GM21825 (cell line): Measurements from ENCODE around the gene TMEM14A.
A peak's percentile ranks its signal among the peaks of the same experiment; 100 is the strongest.
"Not testable (repeated sequence)": the region's sequence is repeated elsewhere in the genome, so short reads cannot be mapped to it uniquely, and the experiment has no call there.

Experiments used
- ATAC-seq: cut with Tn5 transposase; IDR thresholded peaks from one replicate; pipeline ENCODE4 v1.9.1; 2021; ENCODE audit warnings: mild to moderate bottlenecking, moderate library complexity; ENCODE audit not compliant: unreplicated experiment

TMEM14A gene

DNA sequence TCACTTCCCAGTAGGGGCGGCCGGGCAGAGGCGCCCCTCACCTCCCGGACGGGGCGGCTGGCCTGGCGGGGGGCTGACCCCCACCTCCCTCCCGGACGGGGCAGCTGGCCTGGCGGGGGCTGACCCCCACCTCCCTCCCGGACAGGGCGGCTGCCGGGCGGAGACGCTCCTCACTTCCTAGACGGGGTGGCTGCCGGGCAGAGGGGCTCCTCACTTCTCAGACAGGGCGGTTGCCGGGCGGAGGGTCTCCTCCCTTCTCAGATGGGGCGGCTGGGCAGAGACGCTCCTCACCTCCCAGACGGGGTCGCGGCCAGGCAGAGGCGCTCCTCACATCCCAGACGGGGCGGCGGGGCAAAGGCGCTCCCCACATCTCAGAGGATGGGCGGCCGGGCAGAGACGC lies 15.0 kb upstream of the TMEM14A start:
- not testable (repeated sequence) for ATAC-seq

DNA sequence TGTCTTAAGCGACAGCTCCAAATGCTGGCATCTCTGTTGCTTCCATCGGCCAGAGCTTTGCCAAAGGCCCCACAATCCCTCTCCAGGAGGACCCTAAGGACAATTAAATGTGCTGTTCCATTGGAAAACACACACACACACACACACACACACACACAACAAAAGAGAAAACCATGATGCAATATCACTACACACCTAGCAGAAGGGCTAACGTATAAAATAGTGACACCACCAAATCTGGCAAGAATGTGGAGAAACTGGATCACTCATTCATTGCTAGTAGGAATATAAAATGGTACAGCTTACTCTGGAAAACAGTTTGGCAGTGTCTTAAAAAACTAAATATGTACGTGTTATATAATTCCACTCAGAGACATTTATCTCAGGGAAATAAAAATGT lies 13.0 kb upstream of the TMEM14A start:
- no peak for ATAC-seq

DNA sequence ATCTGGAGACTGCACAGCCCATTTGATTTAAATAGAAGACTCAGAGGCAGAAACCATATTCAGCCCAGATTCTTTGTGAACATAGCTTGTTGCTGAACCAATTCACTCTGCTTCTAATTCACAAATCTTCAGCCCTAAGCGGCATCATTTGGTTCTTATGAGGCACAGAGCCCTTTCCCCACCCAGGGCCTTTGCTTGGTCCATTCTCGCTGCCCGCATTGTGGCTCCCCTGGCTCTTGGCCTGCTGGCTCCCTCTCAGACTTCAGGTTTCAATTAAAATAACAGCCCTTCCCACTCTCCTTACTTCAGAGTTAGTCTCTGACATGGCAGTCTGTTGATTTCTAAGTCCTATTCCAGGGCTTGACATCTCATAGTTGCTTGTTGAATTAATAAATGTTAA lies 9.4 kb upstream of the TMEM14A start:
- no peak for ATAC-seq

DNA sequence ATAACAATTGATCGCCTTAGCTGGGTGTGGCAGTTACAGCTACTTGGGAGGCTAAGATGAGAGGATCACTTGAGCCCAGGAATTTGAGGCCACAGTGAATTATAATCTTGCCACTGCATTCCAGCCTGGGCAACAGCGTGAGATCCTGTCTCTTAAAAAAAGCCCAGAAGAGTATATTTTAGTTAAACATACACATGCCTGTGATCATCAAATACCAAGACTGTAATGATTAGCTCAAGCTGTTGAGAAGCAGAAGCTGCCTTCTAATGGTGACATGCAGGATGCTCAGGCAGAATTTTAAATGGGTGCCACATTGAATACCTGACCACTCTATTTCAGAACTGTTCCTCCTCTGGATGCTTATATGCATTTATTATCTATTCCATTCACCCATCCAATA lies 8.9 kb upstream of the TMEM14A start:
- ATAC-seq = no peak

DNA sequence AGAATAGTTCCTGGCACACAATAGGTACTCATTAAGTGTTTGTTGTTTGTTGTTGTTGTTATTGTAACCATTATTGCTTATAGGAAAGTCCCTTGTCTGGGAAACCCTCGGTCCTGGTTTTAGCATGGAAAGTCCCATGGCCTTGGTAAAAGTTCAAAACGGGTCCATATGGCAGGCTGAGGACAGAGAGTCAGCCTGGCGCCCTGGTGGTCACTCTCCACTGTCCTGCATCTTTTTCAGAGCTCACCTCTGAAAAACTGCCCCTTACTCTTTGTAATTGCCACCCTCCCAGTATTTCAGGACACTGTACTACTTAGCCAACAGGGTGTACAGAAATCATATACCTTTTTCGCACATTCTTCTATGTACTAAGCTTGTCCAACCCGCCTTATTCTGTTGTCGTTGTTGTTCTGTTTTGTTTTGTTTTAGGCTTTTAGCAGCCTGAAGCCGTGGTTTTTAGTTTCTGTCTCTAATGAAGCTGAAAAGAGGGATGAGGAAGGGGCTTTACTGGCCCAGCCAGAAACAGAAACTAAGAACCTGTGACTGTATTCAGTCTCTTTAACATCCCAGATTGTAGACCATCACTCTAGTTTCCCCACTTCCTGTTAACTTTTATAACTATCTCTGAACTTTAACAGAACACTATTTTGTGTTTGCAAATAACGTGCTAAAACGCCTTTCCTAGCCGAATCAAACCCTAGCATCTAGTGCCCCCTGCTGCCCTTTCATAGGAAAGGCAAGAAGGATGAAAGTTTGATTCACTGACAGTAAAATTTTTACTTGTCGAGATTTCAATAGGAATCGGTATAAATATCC lies 7.6 kb upstream of the TMEM14A start:
- peak; percentile 37 for ATAC-seq

DNA sequence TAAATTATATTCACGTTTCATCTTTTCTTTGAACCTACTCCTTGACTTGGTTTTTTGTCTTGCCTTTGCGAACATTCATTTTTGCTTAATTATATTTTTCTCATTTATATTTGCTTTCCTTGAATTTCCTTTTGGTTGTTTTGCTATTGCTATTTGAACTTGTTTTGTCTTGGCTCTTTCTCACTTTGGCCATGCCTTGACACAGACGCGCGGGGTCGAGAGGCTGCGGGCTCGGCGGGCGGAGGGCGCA lies 7.1 kb upstream of the TMEM14A start:
- no peak for ATAC-seq

DNA sequence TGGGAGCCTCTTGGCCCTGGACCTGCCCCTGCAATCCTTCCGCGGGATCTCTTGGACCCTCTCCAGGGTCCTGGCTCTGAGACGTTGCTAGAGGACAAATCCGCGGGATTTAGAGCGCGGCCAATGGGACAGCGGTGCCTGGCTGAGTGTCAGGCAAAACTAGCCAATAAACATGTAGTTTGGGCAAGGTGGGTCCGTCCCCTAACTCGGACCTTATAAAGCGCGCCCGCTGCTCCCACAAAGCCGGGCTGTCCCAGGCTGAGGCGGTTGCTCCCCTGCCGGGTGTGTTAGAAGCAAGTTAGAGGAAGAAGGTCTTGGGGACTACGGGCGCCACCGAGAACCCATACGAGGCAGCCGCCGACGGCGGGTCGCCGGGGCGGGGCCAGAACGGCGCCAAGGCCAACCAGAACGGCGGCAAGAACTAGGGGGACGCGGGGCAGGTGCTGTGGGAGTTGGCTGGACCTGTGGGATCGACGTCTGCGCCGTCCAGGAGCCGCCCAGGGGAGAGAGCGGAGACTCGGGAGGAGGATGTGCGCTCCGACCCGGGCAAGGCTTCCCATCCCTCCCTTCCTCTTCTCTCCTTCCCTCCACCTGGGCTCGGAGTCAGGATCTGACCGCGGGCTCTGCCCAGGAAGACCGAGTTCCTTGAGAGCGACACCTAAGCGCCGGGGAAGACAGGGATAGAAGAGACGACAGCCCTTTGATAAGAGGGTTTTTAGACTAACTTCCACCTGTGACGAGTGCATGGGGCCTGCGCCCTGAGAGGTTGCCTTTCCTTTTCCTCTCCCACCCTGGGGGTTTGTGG lies 6.5 kb upstream of the TMEM14A start:
- peak; percentile 84 for ATAC-seq

DNA sequence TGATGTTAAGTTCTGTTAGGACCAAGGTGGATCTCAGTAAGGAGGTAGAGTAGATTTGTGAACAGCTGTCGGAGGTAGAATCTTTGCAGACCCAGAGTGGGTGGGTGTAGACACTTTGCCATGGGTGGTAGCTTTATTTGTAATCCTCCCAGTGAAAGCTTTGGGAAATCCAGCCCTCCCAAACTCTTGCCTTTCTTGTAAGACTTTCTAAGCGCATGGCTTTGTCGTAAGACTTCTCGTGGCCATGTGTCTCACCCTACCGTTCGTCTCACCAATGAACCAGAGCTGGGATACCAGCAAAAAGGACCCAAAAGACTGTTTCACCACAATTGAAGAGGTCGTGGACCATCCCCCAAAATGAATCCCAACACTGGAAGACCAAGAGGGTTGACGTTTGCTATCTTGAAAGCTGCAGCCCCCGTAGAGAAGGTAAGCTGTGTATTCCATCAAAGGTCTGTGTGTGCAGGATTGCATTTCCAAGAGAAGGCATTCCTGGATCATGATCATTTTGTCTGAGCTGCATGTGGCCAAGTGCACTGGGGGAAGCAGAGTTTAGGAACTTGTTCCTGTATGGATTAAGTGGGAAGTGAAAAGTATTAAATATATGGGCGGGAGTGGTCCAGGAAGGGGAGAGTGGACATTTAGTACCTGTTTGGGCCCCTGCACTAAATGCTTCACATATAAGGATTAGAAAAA lies 5.8 kb upstream of the TMEM14A start:
- no peak for ATAC-seq

DNA sequence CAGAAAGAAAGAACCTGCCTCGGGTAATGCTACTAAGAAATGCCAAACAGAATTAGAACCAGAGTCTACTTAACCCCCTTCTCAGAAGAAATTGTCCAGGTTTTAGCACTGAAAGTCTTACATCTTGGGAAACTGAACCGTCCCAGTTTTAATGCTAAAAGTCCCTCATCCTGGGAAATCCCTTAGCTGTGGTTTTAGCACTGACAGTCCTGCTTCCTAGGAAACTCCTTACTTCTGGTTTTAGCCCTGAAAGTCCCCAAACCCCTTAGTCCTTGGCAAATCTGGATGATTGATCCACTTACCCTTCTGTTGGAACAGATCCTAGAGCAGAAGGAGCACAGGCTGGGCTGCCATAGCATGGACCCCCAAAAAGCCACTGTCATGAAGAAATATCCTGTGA lies 4.8 kb upstream of the TMEM14A start:
- ATAC-seq = no peak

DNA sequence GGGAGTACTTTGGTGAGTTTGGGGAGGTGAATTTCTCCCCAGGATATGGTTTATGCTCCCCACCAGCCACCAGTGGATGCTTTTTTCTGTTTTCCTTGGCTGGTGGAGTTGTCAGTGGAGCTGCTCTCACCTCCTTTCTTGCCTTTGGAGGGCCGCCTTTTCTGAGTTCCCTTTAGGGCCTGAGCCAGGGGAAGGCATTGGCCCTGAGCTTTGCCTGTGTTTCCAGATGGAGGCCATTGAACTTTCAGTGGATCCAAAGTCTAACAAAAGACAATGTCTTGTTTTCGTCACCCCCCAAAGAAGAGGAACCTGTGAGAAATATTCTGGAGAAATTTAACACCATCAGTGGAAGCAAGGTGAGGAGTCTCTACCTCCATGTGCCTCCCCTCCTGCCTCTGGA lies 4.4 kb upstream of the TMEM14A start:
- no peak for ATAC-seq

DNA sequence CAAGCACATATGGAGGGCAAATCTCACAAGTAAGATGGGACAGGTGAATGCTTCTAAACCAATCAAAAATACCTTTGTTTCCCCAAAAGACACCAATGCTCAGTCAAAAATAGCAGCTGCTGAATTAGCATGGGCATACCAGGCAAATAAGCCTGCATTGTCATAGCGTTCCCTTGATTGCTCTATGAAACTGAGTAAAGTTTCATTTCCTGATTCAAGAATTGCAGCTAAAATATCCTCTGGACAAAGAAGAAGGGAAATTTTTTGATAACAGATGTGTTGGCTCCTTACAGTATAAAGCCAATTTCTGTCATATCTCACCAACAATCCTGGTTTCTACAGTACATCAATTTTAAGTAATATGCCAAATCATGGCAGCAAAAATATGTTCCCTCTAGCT lies 3.3 kb upstream of the TMEM14A start:
- peak; percentile 16 for ATAC-seq

DNA sequence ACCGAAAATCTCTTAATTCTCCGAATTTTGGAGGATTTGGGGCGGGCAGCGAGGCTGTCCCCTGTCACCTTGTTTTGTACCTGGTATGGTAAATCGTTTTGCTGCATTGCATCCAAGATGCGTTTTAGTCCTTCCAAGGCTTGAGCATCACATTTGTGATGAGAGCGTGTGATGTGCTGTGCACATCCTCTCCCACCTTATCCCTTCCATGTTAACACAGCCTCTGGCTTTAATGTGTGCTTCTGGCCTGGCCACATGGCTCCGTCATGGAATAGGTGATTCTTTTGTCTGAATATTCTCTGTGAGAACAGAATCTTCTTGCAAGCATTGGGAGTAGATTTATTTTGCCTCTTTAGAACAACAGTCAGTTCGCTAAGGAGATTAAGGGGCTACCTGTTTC lies 763 bp downstream of the TMEM14A start:
- ATAC-seq = no peak

DNA sequence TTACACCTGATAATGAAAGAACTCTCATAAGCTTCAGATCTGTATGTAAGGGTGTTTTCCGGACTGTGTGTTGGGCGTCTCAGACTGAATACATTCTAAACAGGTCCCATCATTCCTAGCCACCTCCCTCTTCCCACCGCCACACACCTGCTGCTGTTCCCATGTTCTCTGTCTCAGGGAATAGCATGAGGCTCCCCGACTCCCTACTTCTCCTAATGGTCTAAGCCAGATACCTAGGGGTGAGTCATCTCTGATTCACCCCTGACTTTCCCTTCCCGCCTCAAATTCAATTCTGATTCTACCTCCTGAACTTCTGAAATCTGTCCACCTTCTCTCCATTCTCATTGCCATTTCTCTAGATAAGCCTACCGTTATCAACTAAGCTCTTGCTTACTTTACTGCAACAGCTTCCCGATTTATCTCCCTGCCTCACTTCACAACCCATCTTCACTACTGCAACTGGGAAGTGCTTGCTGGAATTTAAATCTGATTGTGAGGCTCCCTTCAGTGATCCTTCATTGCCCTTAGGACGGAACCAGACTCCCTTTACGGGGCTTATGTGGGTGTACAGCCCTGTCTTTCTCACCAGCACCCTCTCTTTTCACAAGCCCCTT lies 1.6 kb downstream of the TMEM14A start:
- ATAC-seq = no peak

DNA sequence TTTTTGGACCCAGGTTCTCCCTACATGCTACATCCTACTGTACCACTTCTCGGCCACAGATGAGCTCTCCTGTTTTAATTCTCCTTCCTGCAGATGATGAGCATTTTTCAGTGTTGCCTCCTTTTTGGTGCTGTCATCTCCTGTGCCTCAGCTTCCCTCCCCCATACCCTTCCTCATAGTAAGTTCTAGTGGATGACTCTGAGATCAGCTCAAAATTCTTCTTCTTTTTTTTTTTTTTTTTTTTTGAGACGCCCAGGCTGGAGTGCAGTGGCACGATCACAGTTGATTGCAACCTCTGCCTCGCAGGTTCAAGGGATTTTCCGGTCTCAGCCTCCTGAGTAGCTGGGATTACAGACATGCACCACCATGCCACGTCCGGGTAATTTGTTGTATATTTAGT lies 3.8 kb downstream of the TMEM14A start:
- ATAC-seq = no peak

DNA sequence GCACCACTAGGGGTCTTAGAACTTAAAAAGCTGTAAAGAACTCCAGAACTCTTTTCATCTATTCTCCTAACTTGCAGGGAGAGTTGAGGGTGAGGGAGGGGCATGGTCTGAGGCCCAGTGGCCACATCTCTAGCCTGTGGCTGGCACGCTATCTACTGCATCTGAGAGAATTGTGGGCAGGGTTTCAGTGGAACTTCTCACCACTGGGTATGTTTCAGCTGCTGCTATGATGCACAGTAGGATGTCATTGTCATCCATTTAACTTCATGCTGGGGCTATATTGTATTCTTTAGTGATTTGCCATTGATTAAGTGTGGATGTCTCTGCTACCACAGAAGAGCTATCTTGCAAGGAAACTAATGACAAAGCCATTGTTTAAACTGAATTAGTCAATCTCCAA lies 4.5 kb downstream of the TMEM14A start:
- ATAC-seq = no peak

DNA sequence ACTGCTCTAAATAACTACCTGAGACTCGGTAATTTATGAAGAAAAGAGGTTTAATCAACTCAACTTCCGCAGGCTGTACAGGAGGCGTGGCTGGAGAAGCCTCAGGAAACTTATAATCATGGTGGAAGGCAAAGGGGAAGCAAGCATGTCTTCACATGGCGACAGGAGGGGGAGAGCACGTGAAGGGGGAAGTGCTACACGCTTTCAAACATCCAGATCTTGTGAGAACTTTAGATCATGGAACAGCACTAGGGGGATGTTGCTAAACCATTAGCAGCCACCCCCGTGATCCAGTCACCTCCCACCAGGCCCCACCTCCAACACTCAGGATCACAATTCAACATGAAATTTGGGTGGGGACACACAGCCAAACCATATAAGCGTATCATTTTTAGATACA lies 5.7 kb downstream of the TMEM14A start:
- ATAC-seq = not testable (repeated sequence)

DNA sequence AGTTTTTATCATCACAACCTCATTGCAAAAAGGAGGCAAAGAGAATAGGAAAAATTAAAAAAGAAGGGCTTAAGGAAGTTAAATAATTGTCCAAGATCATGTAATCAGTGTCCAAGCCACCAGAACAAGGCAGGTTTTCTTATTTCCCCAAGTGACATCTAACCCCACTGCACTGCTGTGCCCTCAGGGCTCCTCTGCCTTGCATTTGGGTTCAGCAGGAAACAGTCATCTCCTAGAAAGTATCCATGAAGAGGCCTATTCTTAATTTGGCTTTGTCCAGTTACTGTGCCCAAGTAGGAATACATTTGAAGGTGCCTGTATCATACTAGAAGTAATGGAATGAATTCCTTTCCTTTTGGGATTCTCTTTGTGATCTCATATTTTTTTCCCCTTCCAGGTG lies 10.5 kb downstream of the TMEM14A start:
- no peak for ATAC-seq

DNA sequence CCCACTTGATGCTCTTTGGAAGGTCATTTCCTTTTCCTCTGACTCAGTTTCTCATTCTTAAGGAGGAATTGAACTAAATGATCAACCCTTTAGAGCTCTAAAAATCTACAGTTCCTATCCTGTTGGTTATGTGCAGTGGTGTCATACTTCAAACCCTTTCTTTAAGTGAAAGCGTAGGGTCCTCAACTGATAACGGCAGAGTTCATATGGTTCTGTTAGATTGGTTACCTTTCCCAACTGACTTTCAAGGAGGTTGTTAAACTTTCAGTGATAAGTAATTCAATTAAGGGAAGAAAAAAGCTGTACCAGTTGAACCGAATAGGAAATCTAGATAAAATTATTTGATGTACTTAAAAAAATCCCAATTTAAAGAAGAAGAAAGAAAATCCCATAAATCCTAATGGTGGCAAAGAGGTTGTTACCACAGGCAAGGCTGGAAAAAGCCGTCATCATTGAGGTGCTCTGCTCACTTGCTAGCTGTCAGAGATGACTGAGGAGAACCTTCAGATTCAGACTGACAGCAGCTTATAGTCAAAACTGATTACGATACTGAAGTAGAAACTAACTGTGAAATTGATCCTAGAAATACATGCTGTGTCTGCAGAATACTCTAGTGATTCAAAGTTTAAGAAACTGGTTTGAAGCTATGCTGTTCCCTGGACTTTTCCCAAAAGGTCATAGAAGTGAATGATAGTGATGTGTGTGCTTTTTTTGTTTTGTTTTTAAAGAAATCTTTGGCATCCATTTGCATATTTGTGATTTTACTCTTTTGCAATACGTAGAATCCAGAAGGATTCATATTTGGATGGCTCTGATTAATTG lies 16.2 kb downstream of the TMEM14A start:
- no peak for ATAC-seq

DNA sequence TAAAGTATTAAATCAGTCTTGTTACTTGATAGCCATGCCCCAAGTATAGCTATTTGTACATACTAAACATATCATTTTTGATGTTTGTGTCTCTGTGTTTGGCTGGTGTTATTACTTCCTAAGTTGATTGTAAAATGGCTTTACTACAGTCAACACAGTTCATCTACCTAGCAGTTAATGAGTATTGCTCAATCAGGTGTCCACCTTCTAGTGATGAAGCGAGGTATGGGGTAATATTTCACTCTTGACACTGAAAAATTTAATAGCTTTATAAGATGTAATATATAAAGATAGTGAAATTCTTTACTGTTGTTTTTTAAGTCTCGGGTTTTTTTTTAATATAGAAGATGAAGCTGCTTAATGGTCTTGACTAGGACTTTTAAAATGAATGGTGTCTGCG lies 18.9 kb downstream of the TMEM14A start:
- no peak for ATAC-seq

DNA sequence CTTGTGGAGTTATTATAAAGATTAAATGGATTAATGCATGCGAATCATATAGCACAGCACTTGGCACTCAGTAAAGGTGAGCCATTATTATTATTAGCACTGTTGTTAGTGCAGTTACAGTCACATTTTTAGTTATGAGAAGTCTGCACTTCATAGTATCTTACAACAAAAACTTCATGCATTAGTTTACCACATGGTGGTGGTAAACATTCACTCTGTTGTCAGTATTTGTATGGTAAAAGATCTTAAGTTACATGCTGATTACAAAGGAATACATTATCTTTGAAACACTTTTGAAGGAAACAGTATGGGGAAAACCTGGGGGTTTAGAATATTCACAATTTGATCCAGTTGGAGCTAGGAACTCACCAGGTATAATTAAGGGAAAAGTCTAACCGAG lies 20.8 kb downstream of the TMEM14A start:
- no peak for ATAC-seq

DNA sequence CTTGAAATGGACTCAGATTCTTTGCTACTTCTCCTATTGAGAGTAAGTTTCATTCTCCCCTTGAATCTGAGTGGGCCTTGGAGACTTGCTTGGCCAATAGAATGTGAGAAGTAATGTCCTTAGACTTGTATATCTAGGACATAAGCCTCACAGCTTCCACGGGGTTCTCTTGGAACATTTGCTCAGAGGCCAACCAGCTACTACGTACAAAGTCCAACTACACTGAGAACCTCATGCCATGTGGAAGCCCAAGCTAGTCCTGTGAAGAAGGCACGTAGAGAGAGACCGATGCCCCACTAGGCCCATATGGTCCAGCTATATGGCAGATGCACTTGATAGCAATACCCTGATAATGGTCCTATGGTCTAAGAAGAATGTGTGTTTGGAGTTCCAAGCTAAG lies 22.9 kb downstream of the TMEM14A start:
- no peak for ATAC-seq
